CD4-positive, alpha-beta T cell (primary cell): ENCODE data around the gene VPS37C. TPM values are rescaled to one million over a fixed set of nuclear protein-coding genes. Genes with fewer than 3 reads are reported as not detected.
"Not testable (repeated sequence)": the region's sequence is repeated elsewhere in the genome, so short reads cannot be mapped to it uniquely, and the experiment has no call there.

Experiments used
- ATAC-seq: fragments of 200-7000 bp; cut with Tn5 transposase; one replicate; pipeline ENCODE4 v1.10.0; 2022; ENCODE audit warnings: mild to moderate bottlenecking; ENCODE audit not compliant: poor library complexity
- CTCF ChIA-PET: fragments of 350-600 bp; sonication (Branson Sonifier 250); formaldehyde crosslinking; loops from one replicate; lab custom pipeline; 2021; ENCODE audit warnings: antibody characterized with exemption, inconsistent platforms; lab: Charles Lee
- POLR2A ChIA-PET: fragments of 350-600 bp; sonication (Branson Sonifier 250); formaldehyde crosslinking; loops from one replicate; lab custom pipeline; 2021; ENCODE audit warnings: antibody characterized with exemption, inconsistent platforms; lab: Charles Lee
- DNase-seq, 14 experiments: peaks; one replicate each; pipeline ENCODE4 v3.0.0-alpha.2; 2013 to 2020; ENCODE audit warnings: mixed read lengths in 2 of 14
- H3K27ac ChIP-seq, 2 donors: one replicate each; pipeline versions ENCODE4 v1.5.1 to v1.7.0; 2013; ENCODE audit warnings: low read length in 2 of 2, low read depth in 1 of 2, mild to moderate bottlenecking in 1 of 2
- H3K27me3 ChIP-seq, 2 experiments: 1 replicate in 1 of 2; 2 replicates in 1 of 2; pipeline versions ENCODE4 v1.6.1 to v1.7.0; 2013; ENCODE audit warnings: low read length in 2 of 2, control low read depth in 1 of 2, mild to moderate bottlenecking in 1 of 2, moderate library complexity in 1 of 2; ENCODE audit not compliant: insufficient read depth in 2 of 2, control insufficient read depth in 1 of 2
- H3K36me3 ChIP-seq: one replicate; pipeline ENCODE4 v1.6.1; 2013; ENCODE audit warnings: low read length, control low read depth; ENCODE audit not compliant: insufficient read depth
- H3K4me1 ChIP-seq: one replicate; pipeline ENCODE4 v1.6.1; 2013; ENCODE audit warnings: low read length, control low read depth; ENCODE audit not compliant: insufficient read depth
- H3K4me3 ChIP-seq: one replicate; pipeline ENCODE4 v1.5.1; 2013; ENCODE audit warnings: mild to moderate bottlenecking, low read length, moderate library complexity
- H3K9me3 ChIP-seq, 2 experiments: 1 replicate in 1 of 2; 2 replicates in 1 of 2; pipeline versions ENCODE4 v1.6.1 to v1.7.0; 2013; ENCODE audit warnings: low read length in 2 of 2, mild to moderate bottlenecking in 2 of 2, control low read depth in 1 of 2, moderate library complexity in 1 of 2; ENCODE audit not compliant: control insufficient read depth in 1 of 2, insufficient read depth in 1 of 2
- H3K27ac Mint-ChIP-seq: one replicate; pipeline ENCODE4 v1.8.0; 2020; ENCODE audit warnings: mixed read lengths
- H3K27me3 Mint-ChIP-seq: one replicate; pipeline ENCODE4 v1.8.0; 2021; ENCODE audit warnings: mixed read lengths
- H3K36me3 Mint-ChIP-seq: one replicate; pipeline ENCODE4 v1.8.0; 2021; ENCODE audit warnings: low read depth, mixed read lengths
- H3K4me1 Mint-ChIP-seq: one replicate; pipeline ENCODE4 v1.8.0; 2021; ENCODE audit warnings: low read depth, mixed read lengths
- H3K4me3 Mint-ChIP-seq: one replicate; pipeline ENCODE4 v1.8.0; 2020; ENCODE audit warnings: mild to moderate bottlenecking, mixed read lengths
- H3K9me3 Mint-ChIP-seq: one replicate; pipeline ENCODE4 v1.8.0; 2020; ENCODE audit warnings: mixed read lengths
- intact Hi-C, 2 experiments: fragments of 100-400 bp; cut with DNase I in 1 of 2; cut with micrococcal nuclease in 1 of 2; formaldehyde crosslinking; loops; one replicate each; pipeline versions ENCODE4 v1.15.1 to v1.9.0; 2023 to 2025; cut with DNase I, micrococcal nuclease
- total RNA-seq, 174 experiments: library from RNA in 2 of 174; stranded (reverse) in 2 of 174; gene quantifications; one replicate each; pipeline ENCODE4 v1.2.3 and lab custom pipeline; 2021 to 2026
- TF ChIP-seq, protein P1 (sequence below): fragments of 200-600 bp; IDR thresholded peaks from one replicate; pipeline ENCODE4 v1.8.0; 2022; ENCODE audit warnings: antibody characterized with exemption, mild to moderate bottlenecking

The VPS37C gene
- total RNA-seq, 2 experiments from 2014 or later: 1.8 to 2.0 TPM

DNA sequence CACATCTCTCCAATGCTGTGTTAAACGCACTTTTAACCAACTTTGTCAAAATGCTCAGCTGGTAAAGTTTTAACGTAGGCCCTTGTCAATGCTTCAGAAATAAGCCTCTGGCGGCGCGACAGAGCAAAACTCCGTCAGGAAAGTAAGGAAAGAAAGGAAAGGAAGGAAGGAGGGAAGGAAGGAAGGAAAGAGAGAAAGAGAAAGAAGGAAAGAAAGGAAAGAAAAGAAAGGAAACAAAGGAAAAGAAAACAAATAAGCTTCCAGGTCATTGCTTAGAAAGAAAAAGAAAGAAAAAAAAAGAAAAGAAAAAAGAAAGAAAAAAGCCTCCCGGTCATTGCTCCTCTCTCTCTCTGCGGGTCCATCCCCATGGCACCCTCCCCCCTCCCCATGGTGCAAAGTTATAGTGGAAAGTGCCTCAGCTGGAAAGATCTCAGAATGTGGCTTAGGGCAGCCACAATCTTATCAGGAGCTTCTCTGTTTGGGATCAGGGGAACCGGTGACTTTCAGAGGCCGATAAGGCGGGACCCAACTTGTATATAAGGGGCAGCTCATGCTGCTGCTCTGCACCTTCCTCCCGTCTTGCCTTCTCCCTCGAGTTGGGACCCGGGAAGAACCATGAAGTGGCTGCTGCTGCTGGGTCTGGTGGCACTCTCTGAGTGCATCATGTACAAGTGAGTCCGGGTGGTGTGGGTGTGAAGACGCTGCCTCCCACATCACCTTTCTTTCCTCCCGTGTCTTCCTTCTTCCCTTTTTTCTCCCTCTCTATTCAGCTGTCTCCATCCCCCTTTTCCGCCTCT, 41.9 kb upstream of the VPS37C start, which contains the start of gene PGA3:
Gene PGA3, plus strand, starts transcription at position 566 of the 797 bp plus-strand sequence. Its CDS starts 50 bp downstream, at position 616.
- H3K27me3 Mint-ChIP-seq: peaks cover 11% of the 10 kb centered on the region
- H3K27me3 ChIP-seq, H3K36me3 ChIP-seq, H3K4me1 ChIP-seq, H3K27ac ChIP-seq, H3K27ac Mint-ChIP-seq, CTCF ChIA-PET, H3K36me3 Mint-ChIP-seq, DNase-seq, H3K4me3 ChIP-seq, H3K9me3 ChIP-seq, H3K4me1 Mint-ChIP-seq, H3K9me3 Mint-ChIP-seq, ATAC-seq, H3K4me3 Mint-ChIP-seq: not testable (repeated sequence)
- POLR2A ChIA-PET: interaction anchor here (0.7 kb wide), 1 partner anchor 275 kb away, joined by 3 read pairs; no protein-coding TSS in a partner anchor
- intact Hi-C loops: loop anchor here in 1 of 2 experiments (10.0 kb wide), 1 partner anchor 72 kb away; no protein-coding TSS in a partner anchor

DNA sequence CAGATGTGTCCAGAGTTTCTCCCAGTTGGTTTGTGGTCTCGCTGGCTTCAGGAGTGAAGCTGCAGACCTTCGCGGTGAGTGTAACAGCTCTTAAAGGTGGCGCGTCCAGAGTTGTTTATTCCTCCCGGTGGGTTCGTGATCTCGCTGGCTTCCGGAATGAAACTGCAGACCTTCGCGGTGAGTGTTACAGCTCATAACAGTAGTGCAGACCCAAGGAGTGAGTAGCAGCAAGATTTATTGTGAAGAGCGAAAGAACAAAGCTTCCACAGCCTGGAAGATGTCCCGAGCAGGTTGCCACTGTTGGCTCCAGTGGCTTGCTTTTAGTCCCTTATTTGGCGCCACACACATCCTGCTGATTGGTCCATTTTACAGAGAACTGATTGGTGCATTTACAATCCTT, 40.2 kb upstream of the VPS37C start:
- intact Hi-C loops: loop anchor here in 1 of 2 experiments (10.0 kb wide), 1 partner anchor 73 kb away; no protein-coding TSS in a partner anchor
- POLR2A ChIA-PET: no interaction called here
- Mint-ChIP-seq H3K4me1 (no peaks in the 10 kb centered on the region), H3K27ac (no peak overlapping the region), H3K36me3 (no peaks in the 10 kb centered on the region), H3K27me3 (peaks cover 11% of the 10 kb centered on the region), H3K9me3 (no peaks in the 10 kb centered on the region), H3K4me3 (no peak overlapping the region)
- H3K27me3 ChIP-seq: no peaks in the 10 kb centered on the region
- TF ChIP-seq, protein P1, sequence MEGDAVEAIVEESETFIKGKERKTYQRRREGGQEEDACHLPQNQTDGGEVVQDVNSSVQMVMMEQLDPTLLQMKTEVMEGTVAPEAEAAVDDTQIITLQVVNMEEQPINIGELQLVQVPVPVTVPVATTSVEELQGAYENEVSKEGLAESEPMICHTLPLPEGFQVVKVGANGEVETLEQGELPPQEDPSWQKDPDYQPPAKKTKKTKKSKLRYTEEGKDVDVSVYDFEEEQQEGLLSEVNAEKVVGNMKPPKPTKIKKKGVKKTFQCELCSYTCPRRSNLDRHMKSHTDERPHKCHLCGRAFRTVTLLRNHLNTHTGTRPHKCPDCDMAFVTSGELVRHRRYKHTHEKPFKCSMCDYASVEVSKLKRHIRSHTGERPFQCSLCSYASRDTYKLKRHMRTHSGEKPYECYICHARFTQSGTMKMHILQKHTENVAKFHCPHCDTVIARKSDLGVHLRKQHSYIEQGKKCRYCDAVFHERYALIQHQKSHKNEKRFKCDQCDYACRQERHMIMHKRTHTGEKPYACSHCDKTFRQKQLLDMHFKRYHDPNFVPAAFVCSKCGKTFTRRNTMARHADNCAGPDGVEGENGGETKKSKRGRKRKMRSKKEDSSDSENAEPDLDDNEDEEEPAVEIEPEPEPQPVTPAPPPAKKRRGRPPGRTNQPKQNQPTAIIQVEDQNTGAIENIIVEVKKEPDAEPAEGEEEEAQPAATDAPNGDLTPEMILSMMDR: no peak
- DNase-seq (no peak), ATAC-seq (no peak)
- no peak overlapping the region for H3K27ac ChIP-seq
- H3K4me1 ChIP-seq: no peaks in the 10 kb centered on the region
- CTCF ChIA-PET: no interaction called here
- no peaks in the 10 kb centered on the region for H3K36me3 ChIP-seq
- peaks cover 0 to 4% of the 10 kb centered on the region in 2 experiments for H3K9me3 ChIP-seq
- H3K4me3 ChIP-seq: no peak overlapping the region

DNA sequence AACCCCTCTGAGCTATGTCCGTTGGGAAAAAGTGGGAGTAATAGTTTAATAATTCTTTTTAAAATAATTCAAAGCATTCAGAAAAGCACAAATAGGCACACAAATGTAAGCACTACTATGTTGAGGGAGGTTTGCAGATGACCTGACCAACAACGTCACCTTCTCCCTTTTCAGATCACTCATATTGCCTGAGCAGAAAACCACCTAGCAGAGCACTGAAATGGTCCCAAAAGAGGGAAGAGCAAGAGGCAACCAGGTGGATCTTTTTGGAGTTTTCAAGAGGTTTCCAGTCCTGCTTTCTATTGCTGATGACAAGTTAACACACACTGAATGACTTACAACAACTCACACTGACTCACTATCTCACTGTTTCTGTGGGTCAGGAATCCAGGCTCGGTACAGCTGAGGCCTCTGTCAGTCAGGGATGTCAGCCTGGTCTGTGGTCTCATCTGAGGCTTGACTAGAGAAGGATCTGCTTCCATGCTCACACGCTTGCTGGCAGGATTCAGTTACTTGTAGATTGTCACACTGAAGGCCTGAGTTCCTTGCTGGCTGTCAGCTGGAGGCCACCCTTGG, 37.8 kb upstream of the VPS37C start:
- ChIA-PET POLR2A (no interaction called here), CTCF (no interaction called here)
- H3K36me3 Mint-ChIP-seq: no peaks in the 10 kb centered on the region
- H3K4me3 Mint-ChIP-seq: no peak overlapping the region
- H3K27me3 Mint-ChIP-seq: peaks cover 16% of the 10 kb centered on the region
- intact Hi-C loops: no loop called here
- TF ChIP-seq, protein P1: no peak
- no peaks in the 10 kb centered on the region for H3K4me1 ChIP-seq
- no peak overlapping the region for H3K4me3 ChIP-seq
- no peak overlapping the region for H3K27ac Mint-ChIP-seq
- H3K9me3 Mint-ChIP-seq: no peaks in the 10 kb centered on the region
- H3K9me3 ChIP-seq: peaks cover 0 to 4% of the 10 kb centered on the region in 2 experiments
- no peaks in the 10 kb centered on the region for H3K4me1 Mint-ChIP-seq
- H3K27ac ChIP-seq: no peak overlapping the region
- no peak for ATAC-seq
- H3K36me3 ChIP-seq: no peaks in the 10 kb centered on the region
- no peak for DNase-seq
- H3K27me3 ChIP-seq: no peaks in the 10 kb centered on the region
